GM12878 (cell line): Measurements from ENCODE around the gene DDX31. TPM values are rescaled to one million over a fixed set of nuclear protein-coding genes. Genes with fewer than 3 reads are reported as not detected.

Experiments used
- BACH1 ChIP-seq: fragments of 450-650 bp; IDR thresholded peaks from 2 replicates; pipeline ENCODE4 v1.6.1; 2017; ENCODE audit warnings: mild to moderate bottlenecking, borderline replicate concordance
- CBX5 ChIP-seq: sonication (generic); IDR thresholded peaks from 2 replicates; pipeline ENCODE4 v1.6.1; 2016; ENCODE audit warnings: low read depth, moderate library complexity, mild to moderate bottlenecking, inconsistent platforms
- CHD1 ChIP-seq: IDR thresholded peaks from 2 replicates; pipeline ENCODE4 v1.6.1; 2012; ENCODE audit warnings: low read depth, low read length, improper control_type of control experiment
- CHD4 ChIP-seq: fragments of 200-600 bp; sonication (generic); IDR thresholded peaks from 2 replicates; pipeline ENCODE4 v1.6.1; 2016; ENCODE audit warnings: mild to moderate bottlenecking
- CREB1 ChIP-seq: IDR thresholded peaks from 2 replicates; pipeline ENCODE4 v1.6.1; 2012; ENCODE audit warnings: low read depth, mild to moderate bottlenecking, inconsistent platforms
- E2F4 ChIP-seq: IDR thresholded peaks from 2 replicates; pipeline ENCODE4 v1.6.1; 2012; ENCODE audit warnings: low read depth, low read length, improper control_type of control experiment
- ELK1 ChIP-seq: IDR thresholded peaks from 2 replicates; pipeline ENCODE4 v1.6.1; 2012; ENCODE audit warnings: low read depth, low read length, improper control_type of control experiment
- EP300 ChIP-seq, 2 experiments: fragments of 150-350 bp in 1 of 2; IDR thresholded peaks; 2 replicates each; pipeline ENCODE4 v1.6.1; 2011 to 2012; ENCODE audit warnings: low read depth in 2 of 2, low read length in 2 of 2, borderline replicate concordance in 1 of 2, improper control_type of control experiment in 1 of 2, inconsistent platforms in 1 of 2; ENCODE audit not compliant: control insufficient read depth in 1 of 2
- FOXM1 ChIP-seq: IDR thresholded peaks from 2 replicates; pipeline ENCODE4 v1.6.1; 2012; ENCODE audit warnings: low read depth, mild to moderate bottlenecking, inconsistent platforms, low read length, moderate library complexity
- GATAD2B ChIP-seq: fragments of 450-650 bp; conservative IDR thresholded peaks from 2 replicates; pipeline ENCODE4 v1.6.1; 2017; ENCODE audit warnings: low read depth, mild to moderate bottlenecking, moderate library complexity
- HDAC2 ChIP-seq: fragments of 200-600 bp; sonication (generic); IDR thresholded peaks from 2 replicates; pipeline ENCODE4 v1.6.1; 2017
- KLF5 ChIP-seq: fragments of 450-650 bp; IDR thresholded peaks from 2 replicates; pipeline ENCODE4 v1.6.1; 2014; ENCODE audit warnings: mild to moderate bottlenecking; ENCODE audit not compliant: partially characterized antibody
- NR2F1 ChIP-seq: fragments of 450-650 bp; conservative IDR thresholded peaks from 2 replicates; pipeline ENCODE4 v1.6.1; 2017; ENCODE audit warnings: mild to moderate bottlenecking
- POLR2A ChIP-seq: IDR thresholded peaks from 2 replicates; pipeline ENCODE4 v1.6.1; 2011; ENCODE audit warnings: low read depth, mild to moderate bottlenecking, low read length
- POLR2AphosphoS2 ChIP-seq: IDR thresholded peaks from 2 replicates; pipeline ENCODE4 v1.6.1; 2011; ENCODE audit warnings: low read depth, mild to moderate bottlenecking, low read length, improper control_type of control experiment, moderate library complexity
- RELA ChIP-seq: fragments of 450-650 bp; IDR thresholded peaks from 2 replicates; pipeline ENCODE4 v1.8.0; 2014; ENCODE audit warnings: borderline replicate concordance; ENCODE audit not compliant: partially characterized antibody
- SUPT20H ChIP-seq: IDR thresholded peaks from 2 replicates; pipeline ENCODE4 v1.6.1; 2011; ENCODE audit warnings: low read depth, mild to moderate bottlenecking, low read length, moderate library complexity, borderline replicate concordance; ENCODE audit not compliant: control insufficient read depth
- SUZ12 ChIP-seq: fragments of 200-600 bp; sonication (generic); IDR thresholded peaks from one replicate; pipeline ENCODE4 v1.6.1; 2018; ENCODE audit warnings: antibody characterized with exemption, mild to moderate bottlenecking; ENCODE audit not compliant: unreplicated experiment
- USF1 ChIP-seq: IDR thresholded peaks from 2 replicates; pipeline ENCODE4 v1.6.1; 2011; ENCODE audit warnings: borderline replicate concordance, low read depth, mild to moderate bottlenecking, moderate library complexity, mixed read lengths, low read length; ENCODE audit not compliant: insufficient read depth; ENCODE audit errors: extremely low read length
- YBX1 ChIP-seq: fragments of 450-650 bp; IDR thresholded peaks from 2 replicates; pipeline ENCODE4 v1.6.1; 2016; ENCODE audit warnings: antibody characterized with exemption
- ZSCAN29 ChIP-seq: fragments of 450-650 bp; IDR thresholded peaks from 2 replicates; pipeline ENCODE4 v1.6.1; 2017; ENCODE audit warnings: mild to moderate bottlenecking, moderate library complexity
- polyA plus RNA-seq, 11 experiments: library from polyadenylated mRNA; depleted of rRNA in 4 of 11; unstranded in 6 of 11; stranded (reverse) in 5 of 11; fragments of >200 nt; fragmentation: Nextera tagmentation in 4 of 11; fragmentation: Illumina TruSeq in 1 of 11; extraction: Ambion mirVana in 4 of 11; extraction: Trizol in 1 of 11; gene quantifications; 1 replicate in 1 of 11; 2 replicates in 10 of 11; pipeline versions ENCODE4 v1.2.1 to v1.2.3, GENCODE V29; 2011 to 2016; ENCODE audit warnings: inconsistent platforms in 2 of 11, missing spikeins in 2 of 11, low read depth in 1 of 11
- total RNA-seq, 4 experiments: library from RNA; depleted of rRNA in 3 of 4; stranded (reverse); fragments of >200 nt in 3 of 4; fragmentation: Illumina TruSeq in 1 of 4; extraction: Trizol in 1 of 4; gene quantifications; 2 replicates each; pipeline versions ENCODE4 v1.2.1 to v1.2.3, GENCODE V29; 2013 to 2021
- TF ChIP-seq, protein P1 (sequence below): fragments of 450-650 bp; IDR thresholded peaks from 2 replicates; pipeline ENCODE4 v1.6.1; 2016; ENCODE audit warnings: mild to moderate bottlenecking
- TF ChIP-seq, protein P2 (sequence below): fragments of 450-650 bp; IDR thresholded peaks from 2 replicates; pipeline ENCODE4 v1.6.1; 2014; ENCODE audit warnings: mild to moderate bottlenecking
- TF ChIP-seq, protein P3 (sequence below): IDR thresholded peaks from 2 replicates; pipeline ENCODE4 v1.6.1; 2012; ENCODE audit warnings: low read length, inconsistent platforms

DDX31 gene
- total and polyA plus RNA-seq, 10 of the 15 experiments (the other 5 are each of a cell fraction or from before 2014, with no cell fraction given), result 12.1 to 30.8 (median 20.8) TPM

DNA sequence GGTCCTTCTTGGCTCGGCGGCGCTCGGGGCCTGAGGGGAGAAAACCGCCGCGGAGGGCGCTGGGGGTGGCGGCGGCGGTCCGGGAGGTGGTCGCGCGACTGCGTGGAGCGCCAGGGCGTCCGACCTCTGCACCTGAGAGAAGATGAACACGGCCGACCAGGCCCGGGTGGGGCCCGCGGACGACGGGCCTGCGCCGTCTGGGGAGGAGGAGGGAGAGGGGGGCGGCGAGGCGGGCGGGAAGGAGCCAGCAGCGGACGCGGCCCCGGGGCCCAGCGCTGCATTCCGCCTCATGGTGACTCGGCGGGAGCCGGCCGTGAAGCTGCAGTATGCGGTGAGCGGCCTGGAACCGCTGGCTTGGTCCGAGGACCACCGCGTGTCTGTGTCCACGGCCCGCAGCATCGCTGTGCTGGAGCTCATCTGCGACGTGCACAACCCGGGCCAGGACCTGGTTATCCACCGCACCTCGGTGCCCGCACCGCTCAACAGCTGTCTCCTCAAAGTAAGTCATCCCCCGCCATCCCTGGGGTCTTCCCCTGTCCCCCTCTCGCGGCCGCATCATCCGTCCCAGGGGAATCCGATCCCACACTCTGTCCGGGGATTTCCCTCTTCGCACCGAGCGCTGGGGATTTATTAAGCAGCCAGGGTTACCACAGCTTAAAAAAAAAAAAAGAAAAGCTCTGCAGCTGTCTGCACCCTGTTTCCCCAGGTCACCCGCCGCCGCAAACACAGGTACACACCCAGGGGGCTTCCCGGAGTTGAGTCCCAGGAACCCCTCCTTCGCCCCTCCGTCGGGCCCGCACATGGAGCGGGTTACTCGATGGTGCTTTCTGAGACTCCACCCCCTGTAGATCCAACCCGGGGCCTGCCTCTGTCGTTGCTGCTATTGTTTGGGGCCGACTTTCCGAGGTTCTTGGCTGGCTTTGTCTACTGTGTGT, 941 bp upstream of the DDX31 start, which contains the start of gene GTF3C4 (continued):
- TF ChIP-seq, protein P1, sequence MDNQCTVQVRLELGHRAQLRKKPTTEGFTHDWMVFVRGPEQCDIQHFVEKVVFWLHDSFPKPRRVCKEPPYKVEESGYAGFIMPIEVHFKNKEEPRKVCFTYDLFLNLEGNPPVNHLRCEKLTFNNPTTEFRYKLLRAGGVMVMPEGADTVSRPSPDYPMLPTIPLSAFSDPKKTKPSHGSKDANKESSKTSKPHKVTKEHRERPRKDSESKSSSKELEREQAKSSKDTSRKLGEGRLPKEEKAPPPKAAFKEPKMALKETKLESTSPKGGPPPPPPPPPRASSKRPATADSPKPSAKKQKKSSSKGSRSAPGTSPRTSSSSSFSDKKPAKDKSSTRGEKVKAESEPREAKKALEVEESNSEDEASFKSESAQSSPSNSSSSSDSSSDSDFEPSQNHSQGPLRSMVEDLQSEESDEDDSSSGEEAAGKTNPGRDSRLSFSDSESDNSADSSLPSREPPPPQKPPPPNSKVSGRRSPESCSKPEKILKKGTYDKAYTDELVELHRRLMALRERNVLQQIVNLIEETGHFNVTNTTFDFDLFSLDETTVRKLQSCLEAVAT, result no peak
- TF ChIP-seq YBX1, result no peak
- no peak for TF ChIP-seq SUZ12
- TF ChIP-seq EP300 (IDR thresholded peaks at IDR 0.05; ENCODE audit: borderline replicate concordance in 1 of 2, control insufficient read depth in 1 of 2, low read depth in 2 of 2, low read length in 2 of 2), result no peak
- no peak for TF ChIP-seq CBX5
- TF ChIP-seq, protein P2, sequence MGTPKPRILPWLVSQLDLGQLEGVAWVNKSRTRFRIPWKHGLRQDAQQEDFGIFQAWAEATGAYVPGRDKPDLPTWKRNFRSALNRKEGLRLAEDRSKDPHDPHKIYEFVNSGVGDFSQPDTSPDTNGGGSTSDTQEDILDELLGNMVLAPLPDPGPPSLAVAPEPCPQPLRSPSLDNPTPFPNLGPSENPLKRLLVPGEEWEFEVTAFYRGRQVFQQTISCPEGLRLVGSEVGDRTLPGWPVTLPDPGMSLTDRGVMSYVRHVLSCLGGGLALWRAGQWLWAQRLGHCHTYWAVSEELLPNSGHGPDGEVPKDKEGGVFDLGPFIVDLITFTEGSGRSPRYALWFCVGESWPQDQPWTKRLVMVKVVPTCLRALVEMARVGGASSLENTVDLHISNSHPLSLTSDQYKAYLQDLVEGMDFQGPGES, result no peak
- no peak for TF ChIP-seq E2F4
- TF ChIP-seq GATAD2B, result 0 out of 2 replicates have a peak, but pooled peaks have one; percentile 31
- TF ChIP-seq KLF5, result no peak
- TF ChIP-seq HDAC2, result no peak
- TF ChIP-seq ZSCAN29, result no peak
- TF ChIP-seq CREB1, result peak; percentile 89
- no peak for TF ChIP-seq ELK1
- TF ChIP-seq CHD1, result no peak
- TF ChIP-seq CHD4, result no peak
- TF ChIP-seq BACH1, result no peak
- TF ChIP-seq FOXM1, result no peak
- TF ChIP-seq SUPT20H, result no peak
- TF ChIP-seq POLR2AphosphoS2, result no peak
- TF ChIP-seq POLR2A, result peak; percentile 56
- no peak for TF ChIP-seq USF1
- TF ChIP-seq, protein P3, sequence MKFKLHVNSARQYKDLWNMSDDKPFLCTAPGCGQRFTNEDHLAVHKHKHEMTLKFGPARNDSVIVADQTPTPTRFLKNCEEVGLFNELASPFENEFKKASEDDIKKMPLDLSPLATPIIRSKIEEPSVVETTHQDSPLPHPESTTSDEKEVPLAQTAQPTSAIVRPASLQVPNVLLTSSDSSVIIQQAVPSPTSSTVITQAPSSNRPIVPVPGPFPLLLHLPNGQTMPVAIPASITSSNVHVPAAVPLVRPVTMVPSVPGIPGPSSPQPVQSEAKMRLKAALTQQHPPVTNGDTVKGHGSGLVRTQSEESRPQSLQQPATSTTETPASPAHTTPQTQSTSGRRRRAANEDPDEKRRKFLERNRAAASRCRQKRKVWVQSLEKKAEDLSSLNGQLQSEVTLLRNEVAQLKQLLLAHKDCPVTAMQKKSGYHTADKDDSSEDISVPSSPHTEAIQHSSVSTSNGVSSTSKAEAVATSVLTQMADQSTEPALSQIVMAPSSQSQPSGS, result no peak
- TF ChIP-seq NR2F1, result no peak; the same call in 1 of the 2 replicates
- no peak for TF ChIP-seq RELA
